Neuron (in vitro differentiated cells): ENCODE results near the gene CDKN2C.
"Not testable (repeated sequence)": the region's sequence is repeated elsewhere in the genome, so short reads cannot be mapped to it uniquely, and the experiment has no call there.

ENCODE experiments used
- H2AFZ ChIP-seq: one replicate; pipeline ENCODE4 v1.6.1; 2013; ENCODE audit warnings: low read depth, mild to moderate bottlenecking, inconsistent platforms, low read length, moderate library complexity
- H3K27me3 ChIP-seq: one replicate; pipeline ENCODE4 v1.6.1; 2013; ENCODE audit warnings: low read length; ENCODE audit not compliant: insufficient read depth
- H3K36me3 ChIP-seq: one replicate; pipeline ENCODE4 v1.6.1; 2013; ENCODE audit warnings: low read length; ENCODE audit not compliant: insufficient read depth
- H3K4me1 ChIP-seq: one replicate; pipeline ENCODE4 v1.6.1; 2013; ENCODE audit warnings: low read length; ENCODE audit not compliant: insufficient read depth
- H3K4me3 ChIP-seq: 2 replicates; pipeline ENCODE4 v1.5.1; 2013; ENCODE audit warnings: mild to moderate bottlenecking, low read length, moderate library complexity
- H3K9me3 ChIP-seq: one replicate; pipeline ENCODE4 v1.6.1; 2013; ENCODE audit warnings: low read length

CDKN2C gene

GRCh38 chr1:50942334-50942733 lies 27.7 kb upstream of the CDKN2C start:
- no peak overlapping the region for H3K4me3 ChIP-seq
- H3K4me1 ChIP-seq, result no peaks in the 10 kb centered on the region
- no peaks in the 10 kb centered on the region for H3K27me3 ChIP-seq
- H3K9me3 ChIP-seq, result no peaks in the 10 kb centered on the region
- H3K36me3 ChIP-seq, result no peaks in the 10 kb centered on the region
- no peak overlapping the region for H2AFZ ChIP-seq

- H2AFZ ChIP-seq, result no peak overlapping the region
- H3K9me3 ChIP-seq, result peaks cover 3% of the 10 kb centered on the region
- H3K27me3 ChIP-seq, result no peaks in the 10 kb centered on the region
- H3K4me1 ChIP-seq, result no peaks in the 10 kb centered on the region
- H3K4me3 ChIP-seq, result no peak overlapping the region
- no peaks in the 10 kb centered on the region for H3K36me3 ChIP-seq
Observed at GRCh38 chr1:50949286-50949982, 20.6 kb upstream of the CDKN2C start.

- no peaks in the 10 kb centered on the region for H3K4me1 ChIP-seq
- H3K4me3 ChIP-seq, result no peak overlapping the region
- H2AFZ ChIP-seq, result no peak overlapping the region
- H3K36me3 ChIP-seq, result no peaks in the 10 kb centered on the region
- peaks cover 3% of the 10 kb centered on the region for H3K9me3 ChIP-seq
- H3K27me3 ChIP-seq, result no peaks in the 10 kb centered on the region
Observed at GRCh38 chr1:50950396-50950795, 19.6 kb upstream of the CDKN2C start.

- not testable (repeated sequence) for H3K4me1 ChIP-seq, H3K4me3 ChIP-seq, H3K27me3 ChIP-seq, H3K36me3 ChIP-seq, H2AFZ ChIP-seq, H3K9me3 ChIP-seq
Observed at GRCh38 chr1:50952566-50952965, 17.5 kb upstream of the CDKN2C start.

GRCh38 chr1:50955116-50955515 lies 14.9 kb upstream of the CDKN2C start:
- Histone ChIP-seq H3K4me3 (no peak overlapping the region), H2AFZ (no peak overlapping the region), H3K4me1 (peaks cover 9% of the 10 kb centered on the region), H3K9me3 (no peaks in the 10 kb centered on the region), H3K27me3 (no peaks in the 10 kb centered on the region), H3K36me3 (no peaks in the 10 kb centered on the region)

- Histone ChIP-seq H2AFZ (peak overlapping the region; percentile 81), H3K36me3 (no peaks in the 10 kb centered on the region), H3K4me1 (peaks cover 14% of the 10 kb centered on the region), H3K4me3 (peak overlapping the region; percentile 82), H3K9me3 (no peaks in the 10 kb centered on the region), H3K27me3 (peaks cover 2% of the 10 kb centered on the region)
Observed at GRCh38 chr1:50959303-50959912, 10.6 kb upstream of the CDKN2C start.

- H3K4me3 ChIP-seq, result peak within 1 kb of the TSS; percentile 82
- H3K9me3 ChIP-seq, result no peaks in the 10 kb centered on the region
- H3K4me1 ChIP-seq, result peaks cover 14% of the 10 kb centered on the region
- H2AFZ ChIP-seq, result peak within 1 kb of the TSS; percentile 81
- H3K27me3 ChIP-seq, result peaks cover 2% of the 10 kb centered on the region
- no peaks in the 10 kb centered on the region for H3K36me3 ChIP-seq
Observed at GRCh38 chr1:50959913-50960844, 9.9 kb upstream of the CDKN2C start, which contains the start of gene FAF1. Gene FAF1, minus strand, starts transcription at chr1:50960267. Its CDS starts 456 bp downstream, at chr1:50959811.

- no peaks in the 10 kb centered on the region for H3K9me3 ChIP-seq
- no peak overlapping the region for H3K4me3 ChIP-seq
- H2AFZ ChIP-seq, result no peak overlapping the region
- peaks cover 5% of the 10 kb centered on the region for H3K4me1 ChIP-seq
- no peaks in the 10 kb centered on the region for H3K36me3 ChIP-seq
- H3K27me3 ChIP-seq, result peaks cover 2% of the 10 kb centered on the region
Observed at GRCh38 chr1:50964863-50965262, 5.2 kb upstream of the CDKN2C start.

- Histone ChIP-seq H3K9me3 (no peaks in the 10 kb centered on the region), H3K4me3 (no peak overlapping the region), H3K36me3 (no peaks in the 10 kb centered on the region), H2AFZ (no peak overlapping the region), H3K4me1 (peaks cover 19% of the 10 kb centered on the region), H3K27me3 (peaks cover 2% of the 10 kb centered on the region)
Observed at GRCh38 chr1:50966991-50967390, 3.1 kb upstream of the CDKN2C start.

GRCh38 chr1:50967416-50968157 lies 2.5 kb upstream of the CDKN2C start:
- peaks cover 20% of the 10 kb centered on the region for H3K4me1 ChIP-seq
- no peaks in the 10 kb centered on the region for H3K9me3 ChIP-seq
- peak overlapping the region; percentile 63 for H3K4me3 ChIP-seq
- no peaks in the 10 kb centered on the region for H3K36me3 ChIP-seq
- peaks cover 2% of the 10 kb centered on the region for H3K27me3 ChIP-seq
- peak overlapping the region; percentile 82 for H2AFZ ChIP-seq

- no peaks in the 10 kb centered on the region for H3K9me3 ChIP-seq
- peak overlapping the region; percentile 63 for H3K4me3 ChIP-seq
- H3K27me3 ChIP-seq, result peaks cover 2% of the 10 kb centered on the region
- H3K36me3 ChIP-seq, result no peaks in the 10 kb centered on the region
- H3K4me1 ChIP-seq, result peaks cover 20% of the 10 kb centered on the region
- H2AFZ ChIP-seq, result peak overlapping the region; percentile 82
Observed at GRCh38 chr1:50968158-50968820, 1.8 kb upstream of the CDKN2C start.
